Measurements from ENCODE around the gene CSE1L. TPM values are rescaled to one million over a fixed set of nuclear protein-coding genes. Genes with fewer than 3 reads are reported as not detected.
"Not testable (repeated sequence)": the region's sequence is repeated elsewhere in the genome, so short reads cannot be mapped to it uniquely, and the experiment has no call there.

CSE1L gene
- total RNA-seq, 4 donors from 2014 or later = 32.8 to 88.9 (median 70.1) TPM

DNA sequence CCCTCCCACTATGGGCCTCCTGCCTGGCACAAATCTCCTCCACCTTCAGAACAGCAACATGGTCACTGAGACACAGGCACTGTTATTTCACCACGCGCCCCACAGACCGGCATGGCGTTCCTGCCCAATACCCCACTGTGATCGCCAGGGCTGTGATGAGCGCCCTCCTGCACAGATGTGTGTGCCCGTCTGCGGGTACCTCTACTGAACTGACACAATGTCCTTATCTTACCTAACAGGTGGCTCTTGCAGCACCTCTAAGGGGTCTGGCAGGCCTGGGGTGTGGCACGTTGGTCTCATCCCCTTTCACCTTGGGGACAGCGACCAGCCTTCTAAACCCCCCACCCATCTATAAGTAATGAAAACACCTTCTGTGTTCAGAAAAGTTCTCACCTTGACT is 77.9 kb downstream of the CSE1L start:
- H3K9me3 ChIP-seq = no peaks in the 10 kb centered on the region
- DNase-seq = no peak
- peaks cover 11 to 83% (median 16%) of the 10 kb centered on the region in 3 donors for H3K36me3 ChIP-seq
- no peak overlapping the region for H3K27ac ChIP-seq
- TF ChIP-seq POLR2A (IDR thresholded peaks at IDR 0.05) = no peak
- TF ChIP-seq, protein P1, sequence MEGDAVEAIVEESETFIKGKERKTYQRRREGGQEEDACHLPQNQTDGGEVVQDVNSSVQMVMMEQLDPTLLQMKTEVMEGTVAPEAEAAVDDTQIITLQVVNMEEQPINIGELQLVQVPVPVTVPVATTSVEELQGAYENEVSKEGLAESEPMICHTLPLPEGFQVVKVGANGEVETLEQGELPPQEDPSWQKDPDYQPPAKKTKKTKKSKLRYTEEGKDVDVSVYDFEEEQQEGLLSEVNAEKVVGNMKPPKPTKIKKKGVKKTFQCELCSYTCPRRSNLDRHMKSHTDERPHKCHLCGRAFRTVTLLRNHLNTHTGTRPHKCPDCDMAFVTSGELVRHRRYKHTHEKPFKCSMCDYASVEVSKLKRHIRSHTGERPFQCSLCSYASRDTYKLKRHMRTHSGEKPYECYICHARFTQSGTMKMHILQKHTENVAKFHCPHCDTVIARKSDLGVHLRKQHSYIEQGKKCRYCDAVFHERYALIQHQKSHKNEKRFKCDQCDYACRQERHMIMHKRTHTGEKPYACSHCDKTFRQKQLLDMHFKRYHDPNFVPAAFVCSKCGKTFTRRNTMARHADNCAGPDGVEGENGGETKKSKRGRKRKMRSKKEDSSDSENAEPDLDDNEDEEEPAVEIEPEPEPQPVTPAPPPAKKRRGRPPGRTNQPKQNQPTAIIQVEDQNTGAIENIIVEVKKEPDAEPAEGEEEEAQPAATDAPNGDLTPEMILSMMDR (IDR thresholded peaks at IDR 0.05) = no peak
- H3K4me1 ChIP-seq = no peaks in the 10 kb centered on the region
- no peak overlapping the region for H3K4me3 ChIP-seq
- no peaks in the 10 kb centered on the region for H3K27me3 ChIP-seq
- WGBS, 2 donors = 95 to 98% methylated on average over 4 to 10 of the region's 10 CpGs
- intact Hi-C loops (cut with DNase I) = no loop called here

DNA sequence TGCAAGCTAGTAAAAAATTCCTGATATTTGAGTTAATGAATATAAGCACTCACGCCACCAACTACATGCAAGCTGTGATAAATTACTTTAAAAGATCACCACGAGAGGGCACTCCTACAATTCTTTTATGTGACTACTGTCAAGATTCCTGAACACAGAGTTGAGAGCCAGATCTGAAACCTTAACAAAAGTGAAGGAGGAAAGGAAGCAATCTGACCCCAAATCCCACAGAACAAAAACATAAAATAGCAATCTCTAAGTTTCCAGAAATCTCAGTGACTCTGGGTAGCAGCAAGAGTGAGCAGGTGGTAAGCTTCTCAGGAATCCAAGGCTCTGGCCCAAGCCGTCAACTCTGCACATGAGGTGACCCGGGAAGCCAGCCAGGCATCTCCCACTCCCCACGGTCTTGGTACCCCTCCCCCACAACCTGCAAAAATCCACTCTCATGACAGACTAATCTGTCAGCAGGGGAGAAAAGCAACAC is 86.9 kb downstream of the CSE1L start:
- intact Hi-C loops (cut with DNase I) = loop anchor here (2.0 kb wide), 1 partner anchor 84 kb away; no protein-coding TSS in a partner anchor
- no peaks in the 10 kb centered on the region for H3K27me3 ChIP-seq
- H3K4me1 ChIP-seq = peaks cover 0 to 9% (median 0%) of the 10 kb centered on the region in 3 donors
- 11 to 38% methylated on average over 2 to 5 of the region's 5 CpGs for WGBS, 2 donors
- DNase-seq = no peak
- no peaks in the 10 kb centered on the region for H3K9me3 ChIP-seq
- peaks cover 0 to 82% (median 0%) of the 10 kb centered on the region in 3 donors for H3K36me3 ChIP-seq
- peak overlapping the region in 2 of 4 donors; percentile 8 to 19 for H3K27ac ChIP-seq
- H3K4me3 ChIP-seq = no peak overlapping the region
- TF ChIP-seq, protein P1 (IDR thresholded peaks at IDR 0.05) = peak; percentile 52 to 70 (median 54)
- no peak for TF ChIP-seq POLR2A (IDR thresholded peaks at IDR 0.05)

- H3K27ac ChIP-seq = peak overlapping the region in 1 of 4 donors; percentile 8
- no peaks in the 10 kb centered on the region for H3K27me3 ChIP-seq
- H3K9me3 ChIP-seq = no peaks in the 10 kb centered on the region
- H3K36me3 ChIP-seq = peaks cover 0 to 84% (median 0%) of the 10 kb centered on the region in 3 donors
- H3K4me1 ChIP-seq = peaks cover 0 to 9% (median 0%) of the 10 kb centered on the region in 3 donors
- no peak overlapping the region for H3K4me3 ChIP-seq
- intact Hi-C loops (cut with DNase I) = loop anchor here (2.0 kb wide), 1 partner anchor 83 kb away; no protein-coding TSS in a partner anchor
- DNase-seq = no peak
- no peak for TF ChIP-seq POLR2A (IDR thresholded peaks at IDR 0.05)
- TF ChIP-seq, protein P1 (IDR thresholded peaks at IDR 0.05) = no peak
- 67 to 86% methylated on average over 2 to 3 of the region's 3 CpGs for WGBS, 2 donors
Measured at GRCh38 chr20:49133571-49133970, 87.5 kb downstream of the CSE1L start.

DNA sequence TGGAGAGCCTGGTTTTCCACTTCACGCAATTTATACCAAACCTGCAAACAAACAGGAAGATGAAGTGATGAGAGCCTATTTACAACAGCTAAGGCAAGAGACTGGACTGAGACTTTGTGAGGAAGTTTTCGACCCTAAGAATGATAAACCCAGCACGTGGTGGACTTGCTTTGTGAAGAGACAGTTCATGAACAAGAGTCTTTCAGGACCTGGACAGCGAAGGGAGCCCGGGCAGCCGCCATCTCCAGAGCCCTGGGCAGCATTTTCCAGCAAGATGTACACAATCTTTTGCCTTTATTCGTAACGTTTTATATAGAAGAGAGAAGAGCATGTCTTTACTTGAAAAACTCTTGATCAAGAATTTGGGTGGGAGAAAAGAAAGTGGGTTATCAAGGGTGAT is 88.7 kb downstream of the CSE1L start:
- H3K27me3 ChIP-seq; H3K4me3 ChIP-seq; H3K4me1 ChIP-seq; DNase-seq; H3K9me3 ChIP-seq; H3K27ac ChIP-seq; intact Hi-C loops (cut with DNase I): not testable (repeated sequence)
- 80 to 82% methylated on average over 8 of the region's 8 CpGs for WGBS, 2 donors
- H3K36me3 ChIP-seq = peaks cover 0 to 87% (median 0%) of the 10 kb centered on the region in 3 donors

DNA sequence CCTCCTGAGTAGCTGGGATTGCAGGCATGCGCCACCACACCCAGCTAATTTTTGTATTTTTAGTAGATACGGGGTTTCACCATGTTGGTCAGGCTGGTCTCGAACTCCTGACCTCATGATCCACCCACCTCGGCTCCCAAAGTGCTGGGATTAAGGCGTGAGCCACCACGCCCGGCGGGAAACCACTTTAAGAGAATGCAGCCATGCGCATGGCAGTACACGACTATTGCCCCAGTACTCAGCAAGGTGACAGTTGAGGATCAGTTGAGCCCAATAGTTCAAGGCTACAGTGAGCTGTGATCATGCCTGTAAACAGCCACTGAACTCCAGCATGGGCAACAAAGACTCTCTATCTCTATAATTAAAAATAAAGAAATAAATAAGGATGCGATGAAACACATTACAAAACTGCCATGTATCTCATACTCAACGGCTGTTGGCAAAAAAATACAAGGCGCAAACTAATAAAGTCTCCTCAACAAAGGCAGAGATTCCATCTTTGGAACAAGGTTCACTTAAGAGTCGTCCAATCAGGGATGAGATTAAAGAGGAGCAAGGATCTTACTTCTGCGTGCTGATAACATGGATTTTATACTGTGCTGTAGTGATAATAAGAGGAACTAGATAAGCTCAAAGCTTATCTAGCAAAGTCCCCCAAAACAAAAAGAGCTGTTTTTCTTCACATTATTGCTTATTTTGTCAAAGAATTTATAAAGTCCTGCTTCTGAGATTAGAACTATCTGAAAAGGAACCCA is 90.9 kb downstream of the CSE1L start:
- no peak for TF ChIP-seq POLR2A (IDR thresholded peaks at IDR 0.05)
- TF ChIP-seq, protein P1 (IDR thresholded peaks at IDR 0.05) = no peak
- Histone ChIP-seq H3K4me3 (no peak overlapping the region), H3K27me3 (no peaks in the 10 kb centered on the region), H3K36me3 (peaks cover 0 to 73% (median 0%) of the 10 kb centered on the region in 3 donors), H3K4me1 (peaks cover 0 to 14% (median 0%) of the 10 kb centered on the region in 3 donors), H3K9me3 (no peaks in the 10 kb centered on the region), H3K27ac (no peak overlapping the region)
- WGBS, 2 donors = 90 to 92% methylated on average over 13 to 14 of the region's 15 CpGs
- intact Hi-C loops (cut with DNase I) = no loop called here
- DNase-seq = no peak
